ENCODE results near the gene CTNNBL1.
"Not testable (repeated sequence)": the region's sequence is repeated elsewhere in the genome, so short reads cannot be mapped to it uniquely, and the experiment has no call there.

Gene CTNNBL1

DNA sequence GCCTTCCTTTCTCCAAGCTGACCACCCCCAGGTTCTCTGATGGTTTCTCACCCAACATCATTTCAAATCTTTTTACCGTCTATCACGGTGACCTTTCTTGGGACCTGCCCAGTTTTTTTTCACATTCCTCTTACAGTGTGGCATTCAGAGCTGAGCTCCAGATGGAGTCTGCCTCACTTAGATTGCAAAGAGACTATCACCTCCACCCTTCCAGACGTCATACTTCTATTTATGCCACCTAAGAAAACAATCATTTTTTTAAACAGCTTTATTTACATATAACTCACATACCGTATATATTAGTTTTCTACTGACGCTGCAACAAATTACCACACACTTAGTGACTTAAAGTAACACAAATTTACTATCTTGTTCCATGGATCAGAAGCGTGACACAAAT is 32.3 kb upstream of the CTNNBL1 start:
- 85% methylated on average over 6 of the region's 6 CpGs for WGBS
- H3K9me3 ChIP-seq (ENCODE audit: insufficient read depth, low read depth, low read length): no peaks in the 10 kb centered on the region
- H3K4me1 ChIP-seq (ENCODE audit: insufficient read depth, low read length): peaks cover 9% of the 10 kb centered on the region
- no peak overlapping the region for H3K9ac ChIP-seq (ENCODE audit: low read depth, low read length)
- H3K27me3 ChIP-seq (ENCODE audit: insufficient read depth, low read length): no peaks in the 10 kb centered on the region
- H3K36me3 ChIP-seq (ENCODE audit: insufficient read depth, low read length): no peaks in the 10 kb centered on the region
- H3K27ac ChIP-seq (ENCODE audit: low read depth, low read length): no peak overlapping the region
- no peak overlapping the region for H3K4me3 ChIP-seq (ENCODE audit: low read length)

DNA sequence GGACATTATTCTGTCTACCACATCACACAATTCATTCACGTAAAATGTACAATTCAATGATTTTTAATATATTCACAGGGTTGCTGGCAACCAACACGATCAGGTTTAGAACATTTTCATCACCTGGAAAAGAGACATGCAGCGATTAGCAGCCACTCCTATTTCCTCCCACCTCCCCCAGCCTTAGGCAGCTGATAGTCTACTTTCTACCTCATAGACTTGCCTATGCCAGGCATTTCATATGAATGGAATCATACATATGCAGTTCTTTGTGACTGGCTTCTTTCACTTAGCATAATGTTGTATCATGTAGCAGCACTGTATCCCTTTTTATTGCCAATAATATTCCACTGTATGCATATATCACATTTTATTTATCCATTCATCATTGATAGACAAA is 31.5 kb upstream of the CTNNBL1 start:
- H3K4me3 ChIP-seq (ENCODE audit: low read length): no peak overlapping the region
- no peaks in the 10 kb centered on the region for H3K9me3 ChIP-seq (ENCODE audit: insufficient read depth, low read depth, low read length)
- peaks cover 9% of the 10 kb centered on the region for H3K4me1 ChIP-seq (ENCODE audit: insufficient read depth, low read length)
- no peaks in the 10 kb centered on the region for H3K27me3 ChIP-seq (ENCODE audit: insufficient read depth, low read length)
- H3K9ac ChIP-seq (ENCODE audit: low read depth, low read length): no peak overlapping the region
- H3K27ac ChIP-seq (ENCODE audit: low read depth, low read length): no peak overlapping the region
- WGBS: 71% methylated on average over 3 of the region's 3 CpGs
- H3K36me3 ChIP-seq (ENCODE audit: insufficient read depth, low read length): no peaks in the 10 kb centered on the region

GRCh38 chr20:37664595-37664994 is 29.2 kb upstream of the CTNNBL1 start:
- not testable (repeated sequence) for H3K36me3 ChIP-seq (ENCODE audit: insufficient read depth, low read length); H3K9me3 ChIP-seq (ENCODE audit: insufficient read depth, low read depth, low read length); H3K4me3 ChIP-seq (ENCODE audit: low read length); H3K27ac ChIP-seq (ENCODE audit: low read depth, low read length); H3K27me3 ChIP-seq (ENCODE audit: insufficient read depth, low read length); H3K9ac ChIP-seq (ENCODE audit: low read depth, low read length)
- H3K4me1 ChIP-seq (ENCODE audit: insufficient read depth, low read length): peaks cover 11% of the 10 kb centered on the region
- WGBS: 92% methylated on average over 4 of the region's 4 CpGs

DNA sequence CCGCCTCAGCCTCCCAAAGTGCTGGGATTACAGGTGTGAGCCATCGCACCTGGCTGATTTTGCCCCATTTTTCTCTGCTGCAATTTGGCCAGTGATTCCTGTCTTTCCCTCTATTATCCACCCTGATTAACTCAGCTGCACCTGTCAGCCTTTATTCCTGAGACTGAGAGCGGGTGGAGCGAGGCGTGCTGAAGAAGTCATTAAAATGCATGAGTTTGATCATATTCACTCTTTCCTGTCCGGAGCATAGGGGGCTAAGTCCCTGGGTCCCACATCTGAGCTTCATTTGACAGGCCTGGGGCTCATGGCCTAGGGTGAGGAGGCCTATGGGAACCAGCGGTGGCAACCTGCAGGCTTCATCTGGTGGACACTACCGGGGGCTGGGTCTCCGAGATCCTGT is 25.7 kb upstream of the CTNNBL1 start:
- peaks cover 10% of the 10 kb centered on the region for H3K4me1 ChIP-seq (ENCODE audit: insufficient read depth, low read length)
- H3K27me3 ChIP-seq (ENCODE audit: insufficient read depth, low read length): no peaks in the 10 kb centered on the region
- no peak overlapping the region for H3K27ac ChIP-seq (ENCODE audit: low read depth, low read length)
- no peak overlapping the region for H3K4me3 ChIP-seq (ENCODE audit: low read length)
- no peaks in the 10 kb centered on the region for H3K36me3 ChIP-seq (ENCODE audit: insufficient read depth, low read length)
- WGBS: 91% methylated on average over 9 of the region's 9 CpGs
- no peak overlapping the region for H3K9ac ChIP-seq (ENCODE audit: low read depth, low read length)
- no peaks in the 10 kb centered on the region for H3K9me3 ChIP-seq (ENCODE audit: insufficient read depth, low read depth, low read length)

DNA sequence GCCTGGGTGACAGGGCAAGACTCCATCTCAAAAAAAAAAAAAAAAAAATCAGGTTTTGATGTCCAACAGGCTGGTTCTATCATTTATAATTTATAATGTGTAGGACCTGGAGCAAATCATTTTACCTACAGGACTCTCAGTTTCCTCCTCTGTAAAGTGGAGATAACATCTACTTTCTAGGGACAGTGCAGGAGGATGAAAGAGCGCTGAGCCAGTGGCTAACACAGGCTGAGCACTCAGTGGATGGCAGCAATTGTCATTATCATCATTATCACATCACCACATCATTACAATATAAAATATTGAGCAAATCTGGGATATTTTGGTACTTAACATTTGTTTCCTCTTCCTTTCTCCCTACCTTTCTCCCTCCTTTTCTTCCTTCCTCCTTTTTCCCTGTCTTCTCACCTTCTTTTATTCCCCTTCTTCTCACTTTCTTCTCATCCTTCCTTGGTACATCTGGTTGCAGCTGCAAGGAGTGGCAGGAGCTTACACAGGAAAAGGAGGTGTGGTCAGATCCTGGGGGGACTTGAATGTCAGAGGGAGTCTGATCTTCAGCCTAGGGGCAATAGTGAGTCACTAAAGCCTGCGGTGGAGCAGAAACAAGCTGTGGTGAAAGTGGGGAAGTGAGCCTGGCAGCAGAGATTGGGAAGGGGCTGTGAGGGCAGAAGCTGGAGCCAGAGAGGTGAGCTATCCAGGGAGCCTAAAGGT is 24.6 kb upstream of the CTNNBL1 start:
- H3K9me3 ChIP-seq (ENCODE audit: insufficient read depth, low read depth, low read length): no peaks in the 10 kb centered on the region
- no peaks in the 10 kb centered on the region for H3K36me3 ChIP-seq (ENCODE audit: insufficient read depth, low read length)
- no peak overlapping the region for H3K27ac ChIP-seq (ENCODE audit: low read depth, low read length)
- no peak overlapping the region for H3K9ac ChIP-seq (ENCODE audit: low read depth, low read length)
- no peaks in the 10 kb centered on the region for H3K27me3 ChIP-seq (ENCODE audit: insufficient read depth, low read length)
- peaks cover 10% of the 10 kb centered on the region for H3K4me1 ChIP-seq (ENCODE audit: insufficient read depth, low read length)
- H3K4me3 ChIP-seq (ENCODE audit: low read length): no peak overlapping the region
- WGBS: 46% methylated on average over 2 of the region's 2 CpGs

DNA sequence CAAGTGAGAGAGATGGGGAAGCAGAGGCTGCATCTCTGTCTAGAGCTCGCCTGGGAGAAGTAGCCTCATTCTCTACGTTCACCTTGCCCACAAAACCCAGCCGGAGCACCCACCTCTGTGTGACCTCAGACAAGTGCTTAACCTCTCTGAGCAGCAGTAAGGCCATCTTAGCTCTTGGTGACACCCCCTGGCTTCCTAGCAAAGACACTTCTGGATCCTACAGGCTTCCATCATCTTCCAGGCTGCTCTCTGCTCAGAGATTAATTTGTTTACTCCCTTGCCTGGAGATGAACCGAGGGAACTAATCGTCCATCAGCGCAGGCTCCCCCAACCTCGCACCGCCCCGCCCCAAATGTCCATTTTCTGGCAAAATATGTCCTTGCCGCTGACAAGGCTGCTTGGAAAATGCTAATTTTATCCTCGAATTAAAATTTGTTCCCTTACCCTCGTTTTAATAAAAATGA is 24.0 kb upstream of the CTNNBL1 start:
- Histone ChIP-seq H3K9ac (ENCODE audit: low read depth, low read length) (no peak overlapping the region), H3K27ac (ENCODE audit: low read depth, low read length) (no peak overlapping the region), H3K36me3 (ENCODE audit: insufficient read depth, low read length) (no peaks in the 10 kb centered on the region), H3K4me1 (ENCODE audit: insufficient read depth, low read length) (peaks cover 10% of the 10 kb centered on the region), H3K27me3 (ENCODE audit: insufficient read depth, low read length) (no peaks in the 10 kb centered on the region), H3K9me3 (ENCODE audit: insufficient read depth, low read depth, low read length) (no peaks in the 10 kb centered on the region), H3K4me3 (ENCODE audit: low read length) (no peak overlapping the region)
- 83% methylated on average over 12 of the region's 12 CpGs for WGBS

GRCh38 chr20:37670351-37670791 is 23.5 kb upstream of the CTNNBL1 start:
- Histone ChIP-seq H3K4me1 (ENCODE audit: insufficient read depth, low read length) (peaks cover 10% of the 10 kb centered on the region), H3K9me3 (ENCODE audit: insufficient read depth, low read depth, low read length) (no peaks in the 10 kb centered on the region), H3K36me3 (ENCODE audit: insufficient read depth, low read length) (no peaks in the 10 kb centered on the region), H3K4me3 (ENCODE audit: low read length) (no peak overlapping the region), H3K9ac (ENCODE audit: low read depth, low read length) (no peak overlapping the region), H3K27me3 (ENCODE audit: insufficient read depth, low read length) (no peaks in the 10 kb centered on the region), H3K27ac (ENCODE audit: low read depth, low read length) (no peak overlapping the region)
- WGBS: 78% methylated on average over 18 of the region's 18 CpGs

- H3K9ac ChIP-seq (ENCODE audit: low read depth, low read length): no peak overlapping the region
- H3K36me3 ChIP-seq (ENCODE audit: insufficient read depth, low read length): no peaks in the 10 kb centered on the region
- H3K4me1 ChIP-seq (ENCODE audit: insufficient read depth, low read length): peaks cover 10% of the 10 kb centered on the region
- H3K4me3 ChIP-seq (ENCODE audit: low read length): no peak overlapping the region
- H3K27me3 ChIP-seq (ENCODE audit: insufficient read depth, low read length): no peaks in the 10 kb centered on the region
- 91% methylated on average over 3 of the region's 3 CpGs for WGBS
- no peak overlapping the region for H3K27ac ChIP-seq (ENCODE audit: low read depth, low read length)
- no peaks in the 10 kb centered on the region for H3K9me3 ChIP-seq (ENCODE audit: insufficient read depth, low read depth, low read length)
These were observed 21.7 kb upstream of the CTNNBL1 start for GRCh38 chr20:37672143-37672542.

DNA sequence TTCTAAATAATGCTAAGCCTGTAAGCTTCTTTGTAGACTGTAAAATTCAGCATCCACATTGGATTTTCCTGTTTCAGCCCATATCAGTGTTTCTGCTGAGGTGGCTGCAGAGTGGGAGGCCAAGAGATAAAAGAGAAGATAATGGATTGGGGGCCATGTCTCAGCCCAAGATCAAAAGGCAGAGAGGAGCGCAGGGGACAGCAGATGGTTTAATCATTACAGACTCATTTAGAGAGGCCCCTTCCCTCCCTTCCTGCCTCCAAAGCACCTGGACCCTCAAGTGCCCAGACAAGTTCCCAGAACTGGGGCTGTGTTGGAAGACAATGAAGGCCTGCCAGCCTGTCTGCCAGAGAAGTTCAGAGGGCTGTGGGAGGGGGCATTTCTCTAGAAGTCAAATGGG is 20.4 kb upstream of the CTNNBL1 start:
- Histone ChIP-seq H3K4me1 (ENCODE audit: insufficient read depth, low read length) (peaks cover 10% of the 10 kb centered on the region), H3K27ac (ENCODE audit: low read depth, low read length) (no peak overlapping the region), H3K9ac (ENCODE audit: low read depth, low read length) (no peak overlapping the region), H3K27me3 (ENCODE audit: insufficient read depth, low read length) (no peaks in the 10 kb centered on the region), H3K36me3 (ENCODE audit: insufficient read depth, low read length) (no peaks in the 10 kb centered on the region), H3K9me3 (ENCODE audit: insufficient read depth, low read depth, low read length) (no peaks in the 10 kb centered on the region), H3K4me3 (ENCODE audit: low read length) (no peak overlapping the region)
- 75% methylated on average over 1 of the region's 1 CpG for WGBS

- H3K9me3 ChIP-seq (ENCODE audit: insufficient read depth, low read depth, low read length): no peaks in the 10 kb centered on the region
- no peak overlapping the region for H3K9ac ChIP-seq (ENCODE audit: low read depth, low read length)
- no peak overlapping the region for H3K4me3 ChIP-seq (ENCODE audit: low read length)
- H3K27ac ChIP-seq (ENCODE audit: low read depth, low read length): no peak overlapping the region
- no peaks in the 10 kb centered on the region for H3K27me3 ChIP-seq (ENCODE audit: insufficient read depth, low read length)
- H3K4me1 ChIP-seq (ENCODE audit: insufficient read depth, low read length): no peaks in the 10 kb centered on the region
- WGBS: 89% methylated on average over 7 of the region's 7 CpGs
- H3K36me3 ChIP-seq (ENCODE audit: insufficient read depth, low read length): no peaks in the 10 kb centered on the region
These were observed 17.4 kb upstream of the CTNNBL1 start for GRCh38 chr20:37676440-37676839.

DNA sequence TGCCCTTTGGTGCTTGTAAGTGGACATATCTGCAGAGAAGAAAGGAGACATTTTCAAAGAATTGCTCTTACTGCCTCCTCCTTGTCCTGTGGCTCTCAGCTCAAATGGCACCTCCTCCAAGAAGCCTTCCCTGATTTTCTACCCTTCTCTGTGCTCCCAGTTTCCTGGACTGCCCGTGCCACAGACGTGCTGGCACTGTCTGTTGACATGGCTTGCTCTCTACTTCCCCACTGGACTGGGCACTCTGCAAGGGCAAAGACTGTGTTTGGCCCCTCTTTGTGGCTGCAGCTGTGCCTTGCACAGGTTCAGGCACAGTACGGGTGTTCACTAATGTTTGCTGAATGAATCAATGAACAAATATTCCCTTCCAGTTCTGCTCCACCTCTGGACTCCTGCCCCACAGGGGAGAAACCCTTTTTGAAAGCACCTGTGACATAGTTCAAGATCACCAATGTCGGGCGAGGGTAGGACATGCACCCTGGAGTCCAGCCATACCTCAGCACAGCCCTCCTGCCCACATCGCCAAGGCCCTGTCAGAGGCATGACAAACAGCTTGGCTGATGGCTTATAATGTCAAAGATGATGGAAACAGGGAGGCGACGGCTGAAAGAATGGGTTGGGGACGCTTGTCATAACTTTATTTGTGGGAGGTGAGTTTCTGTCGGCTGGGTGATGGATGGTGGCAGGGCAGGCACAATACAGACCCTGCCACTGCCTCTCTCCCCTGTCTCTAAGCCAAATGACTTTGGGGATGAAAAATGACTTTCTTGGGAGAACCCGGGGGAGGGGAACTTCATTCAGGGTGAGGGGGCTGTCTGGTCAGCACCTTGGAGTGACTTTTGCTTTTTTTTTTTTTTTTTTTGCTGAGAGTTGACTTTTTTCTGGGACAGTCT is 15.6 kb upstream of the CTNNBL1 start:
- Histone ChIP-seq H3K9me3 (ENCODE audit: insufficient read depth, low read depth, low read length) (no peaks in the 10 kb centered on the region), H3K27ac (ENCODE audit: low read depth, low read length) (no peak overlapping the region), H3K9ac (ENCODE audit: low read depth, low read length) (no peak overlapping the region), H3K27me3 (ENCODE audit: insufficient read depth, low read length) (no peaks in the 10 kb centered on the region), H3K36me3 (ENCODE audit: insufficient read depth, low read length) (no peaks in the 10 kb centered on the region), H3K4me3 (ENCODE audit: low read length) (no peak overlapping the region), H3K4me1 (ENCODE audit: insufficient read depth, low read length) (no peaks in the 10 kb centered on the region)
- 87% methylated on average over 11 of the region's 11 CpGs for WGBS
